Fibroblast of villous mesenchyme (primary cell): ENCODE data around the gene LARP1. TPM values are rescaled to one million over a fixed set of nuclear protein-coding genes. Genes with fewer than 3 reads are reported as not detected.
"Not testable (repeated sequence)": the region's sequence is repeated elsewhere in the genome, so short reads cannot be mapped to it uniquely, and the experiment has no call there.

Source experiments
- DNase-seq: peaks from one replicate; pipeline ENCODE4 v3.0.0-alpha.2; 2010; ENCODE audit warnings: low read depth
- H3K4me3 ChIP-seq: 2 replicates; pipeline ENCODE4 v1.5.1; 2011; ENCODE audit warnings: low read depth, mild to moderate bottlenecking, low read length
- CTCF ChIP-seq: IDR thresholded peaks from 2 replicates; pipeline ENCODE4 v1.5.1; 2012; ENCODE audit warnings: low read depth, mild to moderate bottlenecking, low read length; ENCODE audit not compliant: insufficient read depth
- total RNA-seq: library from RNA; depleted of rRNA; stranded (reverse); fragments of >200 nt; gene quantifications from 2 replicates; pipeline ENCODE4 v1.2.3, GENCODE V29; 2012

The LARP1 gene
- total RNA-seq, 1 donor: 111 TPM

DNA sequence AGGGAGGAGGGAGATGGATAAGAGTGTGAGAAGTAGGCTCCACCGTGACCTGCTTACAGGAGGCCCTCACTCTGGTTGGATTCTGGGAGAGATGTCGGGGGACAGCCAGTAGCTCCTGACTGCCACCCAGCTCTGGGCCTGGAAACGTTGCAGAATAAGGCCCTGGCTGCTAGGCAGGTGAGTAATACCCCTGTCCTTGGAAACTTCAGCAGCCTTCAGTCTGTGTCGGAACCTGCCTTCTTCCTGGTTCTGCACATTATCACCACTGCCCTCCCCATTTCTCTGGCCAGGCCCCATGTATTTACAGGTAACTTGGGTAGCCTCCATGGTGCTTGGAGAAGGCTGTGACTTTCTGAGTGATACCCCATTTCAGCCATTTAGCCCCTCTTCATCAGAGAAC, 68.4 kb downstream of the LARP1 start:
- H3K4me3 ChIP-seq: no peak overlapping the region
- DNase-seq: no peak
- TF ChIP-seq CTCF: no peak

GRCh38 chr5:154824070-154824469, 68.9 kb downstream of the LARP1 start:
- DNase-seq: no peak
- TF ChIP-seq CTCF: no peak
- H3K4me3 ChIP-seq: no peak overlapping the region

DNA sequence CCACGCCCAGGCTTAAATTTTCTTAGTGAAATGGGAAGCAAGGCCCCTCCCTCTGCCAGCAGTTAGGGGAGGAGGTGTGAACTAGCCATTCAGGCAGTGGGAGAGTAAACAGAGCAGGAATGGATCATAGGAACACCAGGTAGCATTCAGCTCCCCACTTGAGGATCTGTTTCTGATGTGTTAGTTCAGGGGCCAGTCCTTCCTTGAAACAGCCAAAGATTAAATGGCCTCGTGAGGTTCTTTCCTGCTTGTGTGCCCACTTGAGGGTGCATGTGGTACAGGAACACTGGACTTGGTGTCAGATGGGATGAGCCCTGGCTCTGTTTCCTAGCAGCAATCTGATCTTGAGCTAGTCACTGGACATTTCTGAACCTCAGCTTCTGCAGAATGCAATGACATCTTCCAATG, 74.0 kb downstream of the LARP1 start:
- H3K4me3 ChIP-seq: no peak overlapping the region
- no peak for TF ChIP-seq CTCF
- DNase-seq: no peak

DNA sequence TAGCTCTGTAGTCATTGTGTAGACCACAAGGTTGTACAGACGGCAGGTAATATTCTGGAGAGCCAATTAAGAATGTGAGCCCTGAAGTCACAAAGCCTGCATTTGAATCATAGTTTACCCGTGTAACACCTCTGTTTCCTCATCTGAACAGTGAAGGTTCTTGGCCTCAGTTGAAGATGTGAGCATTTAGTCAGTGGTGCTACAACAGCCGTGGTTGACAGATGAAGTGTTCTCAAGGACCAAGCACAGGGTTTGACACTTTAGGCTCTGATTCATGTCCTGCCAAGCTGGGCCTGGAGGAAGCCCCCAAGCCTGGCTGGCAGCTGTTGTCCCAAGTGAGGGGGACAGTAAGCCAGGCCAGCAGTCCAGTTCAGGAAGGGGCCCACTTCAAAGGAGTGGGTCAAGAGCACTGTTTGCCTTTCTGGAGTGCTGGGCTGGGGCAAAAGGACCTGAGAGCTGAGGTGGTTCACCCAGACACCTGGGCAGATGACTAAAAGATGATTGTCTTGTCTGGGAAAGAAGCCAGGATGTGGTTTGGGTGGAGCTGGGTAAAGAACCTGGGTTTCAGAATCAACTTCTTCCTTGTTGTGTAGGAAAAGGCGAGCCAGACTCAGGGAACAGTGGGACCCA, 74.5 kb downstream of the LARP1 start:
- no peak overlapping the region for H3K4me3 ChIP-seq
- no peak for TF ChIP-seq CTCF
- DNase-seq: no peak

DNA sequence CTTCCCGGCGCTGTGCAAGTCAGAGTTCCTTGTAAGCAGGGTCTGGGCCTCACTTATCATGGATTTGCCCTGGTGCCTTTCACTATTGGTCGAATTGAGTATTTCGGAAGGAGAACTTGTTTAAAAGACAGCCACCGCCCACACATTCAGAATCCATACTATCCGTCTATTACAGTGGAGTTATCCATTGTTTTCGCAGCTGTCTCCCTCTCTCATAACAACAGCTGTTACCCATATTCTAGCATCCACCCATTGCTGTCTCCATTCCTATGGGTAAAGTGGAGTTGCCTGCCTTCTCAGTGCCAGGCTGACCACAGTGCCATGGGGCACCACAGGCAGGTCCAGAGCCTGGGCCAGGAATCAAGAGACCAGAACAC, 75.0 kb downstream of the LARP1 start:
- no peak for TF ChIP-seq CTCF
- DNase-seq: no peak

DNA sequence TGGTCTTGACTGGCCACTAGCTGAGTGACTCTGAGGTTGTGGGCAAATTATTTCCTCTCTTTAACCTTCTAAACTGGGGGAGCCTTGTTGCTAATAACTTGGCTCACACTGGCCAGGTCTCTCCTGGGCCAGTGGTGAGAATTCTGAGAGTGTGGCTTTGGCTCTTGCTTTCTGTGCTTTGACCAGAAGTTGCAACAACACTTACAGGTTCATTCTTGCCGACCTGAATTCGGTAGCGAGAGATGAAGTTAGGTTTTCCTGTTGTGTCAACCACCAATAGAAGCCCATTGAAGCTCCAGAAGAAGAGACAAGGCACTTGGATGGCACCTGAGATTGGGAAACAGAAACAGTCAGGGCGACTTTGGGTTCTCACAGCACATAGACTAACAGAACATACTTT, 75.4 kb downstream of the LARP1 start:
- no peak overlapping the region for H3K4me3 ChIP-seq
- DNase-seq: no peak
- TF ChIP-seq CTCF: no peak

More for the DNA sequence above, 75.0 kb downstream of the LARP1 start:
- no peak overlapping the region for H3K4me3 ChIP-seq

DNA sequence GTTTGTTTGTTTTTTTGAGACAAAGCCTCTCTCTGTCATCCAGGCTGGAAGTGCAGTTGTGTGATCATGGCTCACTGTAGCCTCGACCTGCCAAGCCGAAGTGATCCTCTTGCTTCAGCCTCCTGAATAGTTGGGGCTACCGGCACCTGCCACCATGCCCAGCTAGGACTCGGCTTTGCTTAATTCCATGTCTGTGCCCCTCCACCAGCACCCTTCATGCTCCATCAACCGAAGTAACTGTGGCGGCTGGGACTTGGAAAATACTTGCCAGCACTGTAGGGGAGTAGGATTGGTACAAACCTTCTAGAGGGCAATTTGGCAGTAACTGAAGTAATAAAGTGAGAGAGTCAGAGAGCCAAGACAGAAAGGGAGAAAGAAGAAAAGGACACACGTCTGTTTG, 76.3 kb downstream of the LARP1 start:
- H3K4me3 ChIP-seq: no peak overlapping the region
- no peak for TF ChIP-seq CTCF
- no peak for DNase-seq

- not testable (repeated sequence) for DNase-seq, H3K4me3 ChIP-seq
Measured at GRCh38 chr5:154832804-154833203, 77.6 kb downstream of the LARP1 start.
